GM19193 (cell line): Measurements from ENCODE around the gene SLC25A44.
A peak's percentile ranks its signal among the peaks of the same experiment; 100 is the strongest.

ENCODE experiments used
- POLR2A ChIP-seq: IDR thresholded peaks from 4 replicates; pipeline ENCODE4 v1.6.1; 2011; ENCODE audit not compliant: insufficient read depth, insufficient read length; ENCODE audit errors: extremely low read depth

SLC25A44 gene

DNA sequence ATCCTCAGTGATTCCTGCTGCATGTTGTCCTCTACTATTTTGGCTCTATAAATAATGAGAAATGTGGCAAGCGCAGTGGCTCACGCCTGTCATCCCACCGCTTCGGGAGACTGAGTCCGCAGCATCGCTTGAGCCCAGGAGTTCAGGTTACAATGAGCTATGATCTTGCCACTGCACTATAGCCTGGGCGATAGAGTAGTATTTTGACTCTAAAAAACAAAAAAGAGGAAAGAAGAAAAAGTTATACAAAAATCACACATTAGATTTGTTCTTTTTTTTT is 756 bp upstream of the SLC25A44 start:
- no peak for TF ChIP-seq POLR2A

DNA sequence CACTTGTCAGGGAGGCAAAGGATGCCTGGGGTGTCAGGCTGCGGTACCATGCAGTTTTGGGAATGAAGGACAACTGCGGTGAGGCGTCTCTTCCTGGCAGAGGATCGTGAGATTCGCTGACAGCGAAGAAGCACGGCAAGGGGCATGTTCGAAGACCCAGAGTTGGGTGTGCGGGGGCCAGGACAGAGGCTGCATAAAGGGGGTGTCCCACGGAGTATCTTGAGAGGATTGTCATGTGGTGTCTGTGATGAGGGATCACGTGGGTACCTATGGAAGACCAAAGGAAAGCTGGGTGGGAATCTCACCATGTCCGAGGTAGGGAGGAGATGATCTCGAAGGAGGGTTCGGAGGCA is 372 bp downstream of the SLC25A44 start:
- TF ChIP-seq POLR2A = no peak

DNA sequence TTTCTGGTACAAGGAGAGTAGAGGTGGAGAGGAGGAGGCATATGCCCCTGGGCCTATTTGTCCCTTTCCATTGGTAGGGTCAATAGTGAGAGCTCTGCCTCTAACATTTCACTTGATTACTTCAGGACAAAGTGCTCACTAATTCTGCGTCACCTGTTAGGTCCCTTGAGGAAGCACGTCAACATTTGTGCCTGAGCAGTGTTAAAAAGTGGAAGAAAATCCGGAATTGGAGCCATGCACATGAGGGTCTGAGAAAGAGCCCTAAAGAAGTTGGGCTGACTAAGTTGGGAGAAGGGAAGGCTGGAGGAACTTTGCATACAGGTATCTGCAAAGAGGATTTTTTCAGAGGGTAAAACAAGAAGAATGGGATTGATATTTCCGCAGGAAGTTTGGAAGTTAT is 1.9 kb downstream of the SLC25A44 start:
- TF ChIP-seq POLR2A = no peak

DNA sequence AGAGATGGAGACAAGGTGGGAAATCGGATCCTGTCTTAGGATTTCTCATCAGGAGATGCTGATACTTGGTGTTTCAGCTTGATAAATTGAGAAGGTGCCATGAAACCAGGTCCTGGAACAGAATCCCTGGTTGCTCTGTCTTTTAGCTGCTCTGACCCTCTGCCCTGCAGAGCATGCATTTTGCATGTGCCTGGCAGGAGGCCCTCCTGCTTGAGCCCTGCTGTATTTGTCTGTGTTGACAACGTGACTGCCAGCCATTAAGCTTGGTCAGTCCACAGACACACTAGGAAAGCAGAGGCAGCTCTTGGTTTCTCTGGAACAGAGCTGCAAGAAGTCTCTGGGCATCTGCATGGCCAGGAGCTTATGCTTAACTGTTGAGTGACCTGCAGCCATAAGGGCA is 2.5 kb downstream of the SLC25A44 start:
- no peak for TF ChIP-seq POLR2A

DNA sequence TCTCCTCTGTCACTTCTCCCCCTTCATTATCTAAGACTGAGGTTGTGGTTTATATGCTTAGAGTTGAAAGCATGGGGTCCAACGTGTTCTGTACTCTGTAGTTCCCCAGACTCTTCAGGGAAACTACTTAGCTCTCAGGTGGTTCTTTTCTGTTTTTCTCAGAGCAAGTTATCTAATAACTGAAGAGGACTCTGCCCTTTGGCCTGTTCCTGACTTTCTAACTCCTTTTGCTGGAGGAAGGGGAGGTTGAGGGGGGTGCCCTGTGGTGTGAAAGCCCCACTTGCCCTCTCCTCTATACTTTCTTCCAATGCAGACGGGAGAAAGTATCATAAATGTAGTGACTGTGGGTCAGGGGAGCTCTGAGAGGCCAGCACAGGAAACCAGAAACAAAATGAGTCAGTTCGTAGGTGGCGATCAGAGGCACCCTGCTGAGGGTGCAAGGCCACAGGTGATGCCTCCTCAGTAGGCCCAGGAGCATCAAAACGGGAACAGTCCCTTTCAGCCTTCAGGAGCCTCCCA is 5.0 kb downstream of the SLC25A44 start:
- no peak for TF ChIP-seq POLR2A

DNA sequence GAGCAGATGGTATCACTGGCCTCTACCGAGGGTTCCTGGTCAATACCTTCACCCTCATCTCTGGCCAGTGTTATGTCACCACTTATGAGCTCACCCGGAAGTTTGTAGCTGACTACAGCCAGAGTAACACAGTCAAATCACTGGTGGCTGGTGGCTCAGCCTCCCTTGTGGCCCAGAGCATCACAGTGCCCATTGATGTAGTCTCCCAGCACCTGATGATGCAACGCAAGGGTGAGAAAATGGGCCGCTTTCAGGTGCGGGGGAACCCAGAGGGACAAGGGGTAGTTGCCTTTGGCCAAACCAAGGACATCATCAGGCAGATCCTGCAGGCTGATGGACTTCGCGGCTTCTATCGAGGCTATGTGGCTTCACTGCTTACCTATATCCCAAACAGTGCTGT is 6.1 kb downstream of the SLC25A44 start:
- TF ChIP-seq POLR2A = no peak

DNA sequence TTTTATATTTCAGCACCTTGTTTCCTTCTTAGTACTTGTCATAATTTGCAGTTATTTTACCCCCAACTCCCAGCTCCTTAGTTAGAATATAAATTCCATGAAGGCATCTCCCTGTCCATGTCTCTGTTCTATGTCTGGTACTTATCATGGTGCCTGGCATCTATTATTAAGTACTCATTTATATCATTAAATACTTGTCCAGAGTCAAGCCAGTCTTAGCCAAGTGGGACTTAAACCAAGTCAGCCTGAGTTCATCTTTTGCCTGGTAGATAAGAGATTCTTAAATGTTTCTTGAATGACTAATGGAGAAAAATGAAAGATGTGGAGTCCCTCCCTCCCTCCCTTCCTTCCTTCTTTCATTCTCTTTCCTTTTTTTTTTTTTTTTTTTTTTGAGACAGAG is 9.4 kb downstream of the SLC25A44 start:
- no peak for TF ChIP-seq POLR2A

DNA sequence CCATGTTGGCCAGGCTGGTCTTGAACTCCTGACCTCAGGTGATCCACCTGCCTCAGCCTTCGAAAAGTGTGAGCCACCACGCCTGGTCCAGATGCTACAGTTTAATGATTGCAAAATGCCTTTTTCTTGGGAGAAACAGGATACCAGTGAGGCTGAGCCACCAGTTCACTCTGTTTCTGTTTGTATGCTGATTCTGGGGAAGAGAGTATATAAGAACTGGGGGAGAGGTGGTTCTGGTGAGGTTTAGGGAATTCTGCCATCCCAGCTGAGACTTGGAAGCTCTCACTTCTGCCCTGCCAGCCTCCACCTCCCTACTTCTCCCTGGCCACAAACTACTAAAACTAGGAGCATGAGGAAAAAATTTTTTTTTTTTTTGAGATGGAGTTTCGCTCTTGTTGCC is 10.8 kb downstream of the SLC25A44 start:
- no peak for TF ChIP-seq POLR2A

DNA sequence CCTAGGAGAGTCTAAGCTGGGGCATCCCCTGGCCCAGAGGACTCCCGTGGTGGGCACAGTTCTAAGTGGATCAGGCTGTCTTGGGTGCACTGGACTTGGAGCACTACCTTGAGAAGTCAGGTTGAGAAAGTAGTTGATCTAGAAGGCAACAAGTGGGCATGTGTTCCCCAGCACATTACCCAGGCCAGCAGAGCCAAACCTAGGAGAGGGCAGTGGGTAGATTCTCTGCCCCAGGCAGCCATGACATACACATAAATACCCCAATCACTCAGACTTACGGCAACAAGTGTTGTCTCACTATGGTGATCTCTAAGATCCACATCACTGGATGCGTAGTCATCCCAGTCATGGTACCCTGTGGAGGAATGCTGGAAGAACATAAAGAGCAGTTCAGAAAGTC is 17.3 kb downstream of the SLC25A44 start:
- no peak for TF ChIP-seq POLR2A

DNA sequence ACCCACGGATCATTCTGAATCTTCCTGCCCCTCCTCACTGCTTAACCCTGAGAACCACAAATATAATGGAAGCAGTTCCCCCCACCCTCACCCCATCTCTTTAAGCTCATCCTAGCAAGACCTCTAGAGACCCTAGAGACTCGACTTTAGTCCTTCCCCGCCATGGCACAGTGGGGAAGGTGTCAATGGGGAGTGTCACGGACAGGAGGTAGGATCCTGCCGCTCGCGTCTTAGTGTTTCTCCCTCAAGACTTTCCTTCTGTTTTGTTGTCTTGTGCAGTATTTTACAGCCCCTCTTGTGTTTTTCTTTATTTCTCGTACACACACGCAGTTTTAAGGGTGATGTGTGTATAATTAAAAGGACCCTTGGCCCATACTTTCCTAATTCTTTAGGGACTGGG is 18.2 kb downstream of the SLC25A44 start:
- TF ChIP-seq POLR2A = no peak

DNA sequence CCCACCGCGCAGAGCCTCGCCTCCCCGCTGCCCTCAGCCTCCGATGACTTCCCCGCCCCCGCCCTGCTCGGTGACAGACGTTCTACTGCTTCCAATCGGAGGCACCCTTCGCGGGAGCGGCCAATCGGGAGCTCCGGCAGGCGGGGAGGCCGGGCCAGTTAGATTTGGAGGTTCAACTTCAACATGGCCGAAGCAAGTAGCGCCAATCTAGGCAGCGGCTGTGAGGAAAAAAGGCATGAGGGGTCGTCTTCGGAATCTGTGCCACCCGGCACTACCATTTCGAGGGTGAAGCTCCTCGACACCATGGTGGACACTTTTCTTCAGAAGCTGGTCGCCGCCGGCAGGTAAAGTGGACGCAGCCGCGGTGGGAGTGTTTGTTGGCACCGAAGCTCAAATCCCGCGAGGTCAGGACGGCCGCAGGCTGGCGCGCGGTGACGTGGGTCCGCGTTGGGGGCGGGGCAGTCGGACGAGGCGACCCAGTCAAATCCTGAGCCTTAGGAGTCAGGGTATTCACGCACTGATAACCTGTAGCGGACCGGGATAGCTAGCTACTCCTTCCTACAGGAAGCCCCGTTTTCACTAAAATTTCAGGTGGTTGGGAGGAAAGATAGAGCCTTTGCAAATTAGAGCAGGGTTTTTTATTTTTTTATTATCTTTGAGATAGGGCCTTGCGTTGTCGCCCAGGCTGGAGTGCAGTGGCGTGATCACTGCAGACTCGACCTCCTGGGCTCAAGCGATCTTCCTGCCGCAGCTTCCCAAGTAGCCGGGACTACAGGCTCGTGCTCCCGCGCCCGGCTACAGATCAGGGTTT is 19.1 kb downstream of the SLC25A44 start, which contains the start of gene PMF1:
PMF1 (plus strand) TSS at position 175 of the 811 bp plus-strand sequence; CDS start at position 184, 9 bp downstream.
- TF ChIP-seq POLR2A = peak; percentile 86

DNA sequence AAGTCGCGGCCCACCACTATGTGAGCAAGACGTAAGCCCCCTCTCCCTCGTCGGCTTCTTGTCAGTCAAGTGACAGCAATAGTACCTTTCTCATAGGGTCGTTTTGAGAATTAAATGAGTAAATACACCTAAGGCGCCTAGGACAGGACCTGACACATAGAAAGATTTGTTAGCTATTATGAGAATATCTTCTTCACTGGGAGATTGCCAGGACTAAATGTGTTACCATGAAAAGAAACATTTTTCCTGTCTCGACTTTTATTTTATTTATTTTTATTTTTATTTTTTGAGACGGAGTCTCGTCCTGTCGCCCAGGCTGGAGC is 19.7 kb downstream of the SLC25A44 start:
- TF ChIP-seq POLR2A = no peak

DNA sequence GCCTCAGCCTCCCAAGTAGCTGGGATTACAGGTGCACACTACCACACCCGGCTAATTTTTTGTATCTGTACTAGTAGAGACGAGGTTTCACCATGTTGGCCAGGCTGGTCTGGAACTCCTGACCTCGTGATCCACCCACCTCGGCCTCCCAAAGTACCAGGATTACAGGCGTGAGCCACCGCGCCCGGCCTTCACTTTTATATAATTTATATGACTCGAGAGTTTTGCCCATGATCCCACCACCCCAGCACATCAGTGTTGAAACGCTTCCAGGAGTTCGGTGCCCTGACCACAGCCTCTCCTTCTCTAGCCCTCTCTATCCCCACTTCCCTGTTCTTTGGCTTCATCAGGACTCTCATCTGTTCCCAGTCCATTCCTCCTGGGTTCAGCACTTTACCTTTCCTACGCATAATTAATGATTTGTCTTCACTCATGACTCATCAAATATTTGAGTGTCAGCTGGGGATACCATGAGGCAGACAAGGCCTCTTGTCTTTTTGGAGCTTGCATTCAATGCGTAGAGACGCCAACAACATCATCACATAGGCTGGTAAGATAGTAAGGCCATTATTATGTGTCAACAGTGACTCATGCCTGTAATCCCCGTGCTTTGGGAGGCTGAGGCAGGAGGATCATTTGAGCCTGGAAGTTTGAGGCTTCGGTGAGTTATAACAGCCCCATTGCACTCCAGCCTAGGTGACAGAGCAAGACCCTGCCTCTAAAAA is 20.3 kb downstream of the SLC25A44 start:
- no peak for TF ChIP-seq POLR2A

DNA sequence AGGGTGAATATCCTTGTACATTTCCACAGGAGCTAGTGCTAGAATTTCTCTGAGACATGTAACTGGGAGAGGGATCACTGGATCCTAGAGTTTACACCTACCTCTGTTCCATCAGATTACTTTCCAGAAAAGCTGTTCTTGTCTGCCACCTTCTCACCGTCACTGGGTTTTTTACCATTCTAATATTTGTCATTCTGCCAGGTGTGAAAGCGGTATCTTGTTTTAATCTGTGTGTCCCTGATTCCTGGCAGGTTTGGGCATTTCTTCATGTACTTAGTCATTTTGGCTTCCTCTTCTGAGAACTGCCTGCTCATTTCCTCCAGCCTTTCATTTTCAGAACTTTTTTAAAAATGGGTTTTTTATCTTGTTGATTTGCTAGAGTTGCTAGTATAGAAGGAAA is 24.0 kb downstream of the SLC25A44 start:
- no peak for TF ChIP-seq POLR2A

DNA sequence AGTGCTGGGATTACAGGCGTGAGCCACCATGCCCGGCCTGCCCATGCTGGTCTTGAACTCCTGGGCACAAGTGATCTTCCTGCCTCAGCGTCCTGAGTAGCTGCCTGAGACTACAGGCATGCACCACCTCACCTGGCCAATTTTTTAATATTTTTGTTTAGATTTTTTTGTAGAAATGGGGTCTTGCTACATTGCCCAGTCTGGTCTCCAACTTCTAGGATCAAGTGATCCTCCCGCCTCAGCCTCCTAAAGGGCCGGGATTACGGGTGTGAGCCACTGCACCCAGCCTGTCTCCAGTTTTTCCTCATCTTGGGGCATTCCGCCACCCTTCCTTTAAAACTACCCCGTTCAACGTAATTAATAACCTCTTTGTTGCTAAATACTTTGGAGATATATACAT is 26.3 kb downstream of the SLC25A44 start:
- no peak for TF ChIP-seq POLR2A

DNA sequence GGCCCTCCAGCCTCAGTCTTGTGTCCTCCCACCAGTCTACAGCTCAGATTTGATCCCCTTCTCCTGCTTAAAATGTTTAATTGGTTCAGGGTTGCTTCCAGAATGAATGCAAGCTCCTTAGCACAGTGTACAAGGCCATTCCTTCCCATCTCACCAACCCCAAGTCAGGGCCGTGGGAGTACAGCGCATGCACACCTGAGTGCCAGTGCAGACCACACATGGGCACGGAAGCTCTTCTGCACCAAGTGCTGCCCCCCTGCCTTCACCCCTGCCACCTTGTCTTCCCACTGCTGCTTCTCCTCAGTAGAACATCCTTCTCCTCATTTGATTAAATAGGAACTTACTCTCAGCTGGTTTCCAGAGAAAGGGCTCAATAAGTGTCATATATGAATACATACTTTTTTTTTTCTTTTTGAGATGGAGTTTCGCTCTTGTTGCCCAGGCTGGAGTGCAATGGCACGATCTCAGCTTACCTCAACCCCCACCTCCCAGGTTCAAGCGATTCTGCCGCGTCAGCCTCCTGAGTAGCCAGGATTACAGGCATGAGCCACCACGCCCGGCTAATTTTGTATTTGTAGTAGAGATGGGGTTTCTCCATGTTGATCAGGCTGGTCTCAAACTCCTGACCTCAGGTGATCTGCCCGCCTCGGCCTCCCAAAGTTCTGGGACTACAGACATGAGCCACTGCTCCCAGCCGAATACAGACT is 28.2 kb downstream of the SLC25A44 start:
- no peak for TF ChIP-seq POLR2A
